Loucy (cell line): ENCODE results near the gene EXOC3L4.

ENCODE experiments used
- H2AFZ ChIP-seq: fragments of 200-600 bp; sonication (generic); 2 replicates; pipeline ENCODE4 v1.6.0; 2016; ENCODE audit warnings: antibody characterized with exemption, mild to moderate bottlenecking, low read length, moderate library complexity
- H3F3A ChIP-seq: fragments of 200-600 bp; 2 replicates; pipeline ENCODE4 v1.6.0; 2016; ENCODE audit warnings: antibody characterized with exemption, low read depth, mild to moderate bottlenecking
- H3K27me3 ChIP-seq: fragments of 200-600 bp; sonication (generic); 2 replicates; pipeline ENCODE4 v1.6.1; 2014; ENCODE audit warnings: low read length, mild to moderate bottlenecking; ENCODE audit not compliant: insufficient read depth, poor library complexity, severe bottlenecking
- H3K36me3 ChIP-seq: fragments of 200-600 bp; sonication (generic); 2 replicates; pipeline ENCODE4 v1.6.1; 2016; ENCODE audit warnings: low read length; ENCODE audit not compliant: insufficient read depth
- H3K4me1 ChIP-seq: fragments of 200-600 bp; sonication (generic); 2 replicates; pipeline ENCODE4 v1.5.1; 2014; ENCODE audit warnings: low read length, mild to moderate bottlenecking; ENCODE audit not compliant: insufficient read depth, poor library complexity, severe bottlenecking
- H3K4me2 ChIP-seq: fragments of 200-600 bp; sonication (generic); 2 replicates; pipeline ENCODE4 v1.6.0; 2014; ENCODE audit warnings: antibody characterized with exemption, low read length, low read depth, mild to moderate bottlenecking; ENCODE audit not compliant: poor library complexity, severe bottlenecking
- H3K4me3 ChIP-seq: fragments of 200-600 bp; sonication (generic); 2 replicates; pipeline ENCODE4 v1.5.1; 2014; ENCODE audit warnings: low read length, mild to moderate bottlenecking, mixed read lengths; ENCODE audit not compliant: poor library complexity, severe bottlenecking
- H3K79me2 ChIP-seq: fragments of 200-600 bp; sonication (generic); 2 replicates; pipeline ENCODE4 v1.6.1; 2014; ENCODE audit warnings: low read length; ENCODE audit not compliant: insufficient read depth
- H3K9ac ChIP-seq: fragments of 200-600 bp; sonication (generic); 2 replicates; pipeline ENCODE4 v1.6.0; 2014; ENCODE audit warnings: mild to moderate bottlenecking, low read depth, low read length, moderate library complexity; ENCODE audit not compliant: poor library complexity, severe bottlenecking
- H3K9me2 ChIP-seq: fragments of 200-600 bp; sonication (generic); replicated peaks from 2 replicates; pipeline ENCODE4 v1.6.1; 2016; ENCODE audit warnings: low read depth, low read length, mixed read lengths
- H3K9me3 ChIP-seq: fragments of 200-600 bp; sonication (generic); 2 replicates; pipeline ENCODE4 v1.6.1; 2014; ENCODE audit warnings: mild to moderate bottlenecking, antibody characterized with exemption, low read length, low read depth; ENCODE audit not compliant: insufficient read depth
- H4K20me1 ChIP-seq: fragments of 200-600 bp; sonication (generic); 2 replicates; pipeline ENCODE4 v1.6.0; 2014; ENCODE audit warnings: antibody characterized with exemption, low read length, mild to moderate bottlenecking; ENCODE audit not compliant: insufficient read depth, poor library complexity, severe bottlenecking
- CTCF ChIP-seq: fragments of 200-600 bp; sonication (generic); conservative IDR thresholded peaks from 2 replicates; pipeline ENCODE4 v1.5.1; 2014; ENCODE audit warnings: mild to moderate bottlenecking, antibody characterized with exemption, low read length
- EZH2phosphoT487 ChIP-seq: fragments of 200-600 bp; IDR thresholded peaks from 2 replicates; pipeline ENCODE4 v1.6.1; 2018; ENCODE audit warnings: antibody characterized with exemption, mild to moderate bottlenecking, moderate library complexity, borderline replicate concordance

The EXOC3L4 gene

GRCh38 chr14:103109535-103110441 is 15.3 kb downstream of the EXOC3L4 start:
- H3F3A ChIP-seq: no peaks in the 10 kb centered on the region
- H3K9me2 ChIP-seq: no peaks in the 10 kb centered on the region
- no peaks in the 10 kb centered on the region for H3K36me3 ChIP-seq
- no peak overlapping the region for H3K9ac ChIP-seq
- no peaks in the 10 kb centered on the region for H3K27me3 ChIP-seq
- H3K9me3 ChIP-seq: no peaks in the 10 kb centered on the region
- TF ChIP-seq EZH2phosphoT487 (no peak), CTCF (no peak)
- no peak overlapping the region for H2AFZ ChIP-seq
- no peak overlapping the region for H3K4me3 ChIP-seq
- peaks cover 7% of the 10 kb centered on the region for H3K4me1 ChIP-seq
- H3K4me2 ChIP-seq: no peak overlapping the region
- H3K79me2 ChIP-seq: no peaks in the 10 kb centered on the region
- no peaks in the 10 kb centered on the region for H4K20me1 ChIP-seq

GRCh38 chr14:103110681-103111231 is 16.2 kb downstream of the EXOC3L4 start:
- Histone ChIP-seq H2AFZ (no peak overlapping the region), H3K9ac (no peak overlapping the region)
- TF ChIP-seq CTCF: no peak
- no peak for TF ChIP-seq EZH2phosphoT487

GRCh38 chr14:103111232-103111868 is 16.8 kb downstream of the EXOC3L4 start:
- no peaks in the 10 kb centered on the region for H3K79me2 ChIP-seq
- no peaks in the 10 kb centered on the region for H3K9me2 ChIP-seq
- H2AFZ ChIP-seq: no peak overlapping the region
- TF ChIP-seq EZH2phosphoT487 (no peak), CTCF (no peak)
- no peaks in the 10 kb centered on the region for H4K20me1 ChIP-seq
- no peaks in the 10 kb centered on the region for H3K36me3 ChIP-seq
- H3K4me3 ChIP-seq: no peak overlapping the region
- no peaks in the 10 kb centered on the region for H3K27me3 ChIP-seq
- H3F3A ChIP-seq: no peaks in the 10 kb centered on the region
- H3K4me2 ChIP-seq: no peak overlapping the region
- no peaks in the 10 kb centered on the region for H3K9me3 ChIP-seq
- peaks cover 7% of the 10 kb centered on the region for H3K4me1 ChIP-seq
- H3K9ac ChIP-seq: no peak overlapping the region

More at GRCh38 chr14:103110681-103111231, 16.2 kb downstream of the EXOC3L4 start:
- Histone ChIP-seq H3K9me3 (no peaks in the 10 kb centered on the region), H3F3A (no peaks in the 10 kb centered on the region), H4K20me1 (no peaks in the 10 kb centered on the region), H3K4me1 (peaks cover 7% of the 10 kb centered on the region), H3K4me2 (no peak overlapping the region), H3K4me3 (no peak overlapping the region), H3K9me2 (no peaks in the 10 kb centered on the region), H3K36me3 (no peaks in the 10 kb centered on the region), H3K79me2 (no peaks in the 10 kb centered on the region), H3K27me3 (no peaks in the 10 kb centered on the region)
